ENCODE results near the gene LRRC72. TPM values are rescaled to one million over a fixed set of nuclear protein-coding genes. Genes with fewer than 3 reads are reported as not detected.

Gene LRRC72
- total and polyA plus RNA-seq, 2 experiments from 2014 or later = not detected

DNA sequence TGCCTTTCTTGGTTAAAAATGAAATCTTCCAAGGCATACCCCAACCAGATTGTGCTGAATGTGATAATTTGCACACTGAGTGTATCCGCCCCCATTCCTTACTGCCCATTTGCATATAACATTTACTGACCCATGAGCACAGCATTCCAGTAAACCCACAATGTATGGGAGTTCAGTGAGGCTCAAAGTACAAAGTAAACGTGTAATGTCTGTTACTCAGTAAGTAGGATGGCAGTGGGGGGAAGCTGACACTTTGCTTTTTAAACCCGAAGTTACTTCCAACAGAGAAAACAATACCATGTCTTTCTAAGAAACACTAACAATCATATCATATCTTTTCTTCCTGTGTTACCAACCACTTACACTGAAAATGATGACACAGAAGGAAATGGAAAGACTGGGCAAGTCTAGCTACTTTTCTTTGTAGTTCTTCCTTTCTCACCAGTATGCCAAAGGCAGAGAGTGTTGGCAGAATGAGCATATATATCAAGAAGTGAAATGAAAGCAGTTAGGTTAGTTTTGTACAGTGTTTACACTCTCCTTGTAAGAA is 34.0 kb upstream of the LRRC72 start:
- Histone ChIP-seq H3K27me3 (no peaks in the 10 kb centered on the region), H3K36me3 (no peaks in the 10 kb centered on the region), H3K27ac (no peak overlapping the region), H3K9me3 (ENCODE audit: low read depth) (no peaks in the 10 kb centered on the region), H3K4me1 (ENCODE audit: low read depth) (no peaks in the 10 kb centered on the region), H3K4me3 (no peak overlapping the region)
- TF ChIP-seq, protein P1, sequence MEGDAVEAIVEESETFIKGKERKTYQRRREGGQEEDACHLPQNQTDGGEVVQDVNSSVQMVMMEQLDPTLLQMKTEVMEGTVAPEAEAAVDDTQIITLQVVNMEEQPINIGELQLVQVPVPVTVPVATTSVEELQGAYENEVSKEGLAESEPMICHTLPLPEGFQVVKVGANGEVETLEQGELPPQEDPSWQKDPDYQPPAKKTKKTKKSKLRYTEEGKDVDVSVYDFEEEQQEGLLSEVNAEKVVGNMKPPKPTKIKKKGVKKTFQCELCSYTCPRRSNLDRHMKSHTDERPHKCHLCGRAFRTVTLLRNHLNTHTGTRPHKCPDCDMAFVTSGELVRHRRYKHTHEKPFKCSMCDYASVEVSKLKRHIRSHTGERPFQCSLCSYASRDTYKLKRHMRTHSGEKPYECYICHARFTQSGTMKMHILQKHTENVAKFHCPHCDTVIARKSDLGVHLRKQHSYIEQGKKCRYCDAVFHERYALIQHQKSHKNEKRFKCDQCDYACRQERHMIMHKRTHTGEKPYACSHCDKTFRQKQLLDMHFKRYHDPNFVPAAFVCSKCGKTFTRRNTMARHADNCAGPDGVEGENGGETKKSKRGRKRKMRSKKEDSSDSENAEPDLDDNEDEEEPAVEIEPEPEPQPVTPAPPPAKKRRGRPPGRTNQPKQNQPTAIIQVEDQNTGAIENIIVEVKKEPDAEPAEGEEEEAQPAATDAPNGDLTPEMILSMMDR (IDR thresholded peaks at IDR 0.05; ENCODE audit: low read depth, low read length) = no peak
- DNase-seq (ENCODE audit: low read depth in 1 of 2, low spot score in 1 of 2) = peak in 1 of 2 donors; percentile 52

DNA sequence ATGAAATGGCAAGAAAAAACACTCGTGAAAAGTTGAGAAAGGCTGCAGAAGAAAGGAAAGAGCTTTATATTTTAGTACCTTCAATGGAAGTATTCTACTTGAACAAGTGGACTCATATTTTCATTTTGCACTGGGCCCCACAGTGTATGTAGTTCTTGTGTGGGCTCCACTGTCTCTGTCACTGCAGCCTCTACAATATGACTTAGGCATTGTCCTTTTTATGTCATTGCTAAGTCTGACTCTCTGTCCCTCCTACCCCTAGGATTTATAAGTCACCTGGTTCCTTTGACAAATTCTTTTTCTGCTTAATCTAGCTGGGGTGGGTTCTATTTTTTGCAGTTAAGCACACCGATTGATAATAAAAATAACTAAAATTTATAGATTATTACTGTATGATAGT is 33.4 kb upstream of the LRRC72 start:
- TF ChIP-seq, protein P1 (IDR thresholded peaks at IDR 0.05; ENCODE audit: low read depth, low read length) = no peak
- no peaks in the 10 kb centered on the region for H3K4me1 ChIP-seq (ENCODE audit: low read depth)
- H3K36me3 ChIP-seq = no peaks in the 10 kb centered on the region
- no peaks in the 10 kb centered on the region for H3K27me3 ChIP-seq
- no peak overlapping the region for H3K27ac ChIP-seq
- DNase-seq (ENCODE audit: low read depth in 1 of 2, low spot score in 1 of 2) = no peak
- no peak overlapping the region for H3K4me3 ChIP-seq
- H3K9me3 ChIP-seq (ENCODE audit: low read depth) = no peaks in the 10 kb centered on the region

DNA sequence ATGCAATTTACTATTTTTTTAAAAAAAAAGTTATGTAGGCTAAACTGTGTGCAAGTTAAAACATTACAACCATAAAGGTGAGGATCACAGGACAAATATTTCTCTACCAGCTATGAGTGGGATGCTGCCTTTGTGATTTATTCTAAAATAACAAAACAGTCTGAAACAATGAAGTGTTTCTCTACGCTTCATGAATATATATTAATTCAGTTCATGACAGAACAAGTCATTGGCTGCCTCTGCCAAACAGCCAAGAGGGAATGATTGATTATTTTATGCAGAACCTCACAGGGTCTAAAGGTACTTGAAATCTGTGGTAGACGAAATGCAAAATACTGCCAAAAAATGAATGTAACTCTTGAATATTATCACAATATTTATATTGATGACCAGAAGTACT is 32.1 kb upstream of the LRRC72 start:
- H3K27ac ChIP-seq = no peak overlapping the region
- TF ChIP-seq, protein P1 (IDR thresholded peaks at IDR 0.05; ENCODE audit: low read depth, low read length) = no peak

DNA sequence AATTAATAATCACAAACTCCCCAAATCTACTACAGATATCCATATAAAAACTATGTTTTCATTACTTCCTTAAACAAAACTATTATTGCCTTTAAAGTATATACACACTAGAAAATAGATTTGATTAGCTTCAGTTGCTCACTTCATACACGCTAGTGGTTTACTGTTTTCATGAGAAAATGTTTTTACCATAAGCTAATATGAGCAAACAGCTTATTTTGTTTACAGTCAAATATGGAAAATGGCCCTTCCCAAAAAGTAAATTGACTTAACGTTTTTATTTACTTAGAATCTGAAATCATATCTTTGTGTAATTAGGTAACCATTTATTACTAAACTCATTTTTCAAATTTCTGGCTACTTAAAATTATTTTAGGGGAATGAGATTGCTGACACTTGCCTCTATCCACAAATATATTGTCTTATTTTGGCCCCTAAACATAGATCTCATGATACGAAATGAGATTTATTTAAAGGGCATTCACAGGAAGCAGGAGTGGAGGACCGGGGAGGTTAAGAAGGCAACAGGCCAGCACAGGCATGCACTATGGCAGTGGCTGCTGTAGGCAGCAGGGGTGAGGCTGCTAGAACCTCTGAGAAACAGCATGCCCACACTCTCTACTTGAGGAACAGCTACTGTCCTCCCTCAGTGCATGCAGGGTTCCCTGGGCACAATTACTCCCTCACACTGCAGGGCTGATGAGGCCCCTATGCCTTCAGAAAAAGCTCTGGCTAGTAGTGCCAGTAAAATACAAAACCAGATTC is 31.5 kb upstream of the LRRC72 start:
- Histone ChIP-seq H3K4me1 (ENCODE audit: low read depth) (no peaks in the 10 kb centered on the region), H3K27me3 (no peaks in the 10 kb centered on the region), H3K36me3 (no peaks in the 10 kb centered on the region), H3K9me3 (ENCODE audit: low read depth) (no peaks in the 10 kb centered on the region), H3K27ac (no peak overlapping the region), H3K4me3 (no peak overlapping the region)
- no peak for DNase-seq (ENCODE audit: low read depth in 1 of 2, low spot score in 1 of 2)
- TF ChIP-seq, protein P1 (IDR thresholded peaks at IDR 0.05; ENCODE audit: low read depth, low read length) = no peak

More for the DNA sequence above, 32.1 kb upstream of the LRRC72 start:
- H3K4me3 ChIP-seq = no peak overlapping the region
- no peaks in the 10 kb centered on the region for H3K4me1 ChIP-seq (ENCODE audit: low read depth)
- H3K9me3 ChIP-seq (ENCODE audit: low read depth) = no peaks in the 10 kb centered on the region
- H3K36me3 ChIP-seq = no peaks in the 10 kb centered on the region
- DNase-seq (ENCODE audit: low read depth in 1 of 2, low spot score in 1 of 2) = no peak
- H3K27me3 ChIP-seq = no peaks in the 10 kb centered on the region

DNA sequence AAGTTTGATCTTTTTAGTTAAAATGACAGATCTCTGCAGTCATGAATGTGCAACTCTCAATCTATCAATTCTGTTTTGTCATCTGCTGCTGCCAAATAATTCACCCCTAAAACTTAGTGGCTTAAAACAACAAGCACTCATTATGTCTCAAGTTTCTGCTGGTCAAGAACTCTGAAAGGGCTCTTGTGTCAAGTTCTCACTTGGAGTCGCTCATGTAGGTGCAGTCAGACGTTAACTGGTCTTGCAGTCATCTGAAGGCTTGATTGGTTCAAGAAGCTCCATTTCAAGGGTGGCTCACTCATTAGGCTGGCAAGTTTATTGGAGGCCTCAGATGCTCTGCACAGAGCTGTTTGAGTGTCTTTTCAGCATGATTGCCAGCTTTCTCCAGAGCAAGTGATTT is 28.5 kb upstream of the LRRC72 start:
- no peaks in the 10 kb centered on the region for H3K9me3 ChIP-seq (ENCODE audit: low read depth)
- H3K27me3 ChIP-seq = no peaks in the 10 kb centered on the region
- H3K36me3 ChIP-seq = no peaks in the 10 kb centered on the region
- no peak overlapping the region for H3K27ac ChIP-seq
- TF ChIP-seq, protein P1 (IDR thresholded peaks at IDR 0.05; ENCODE audit: low read depth, low read length) = no peak
- no peaks in the 10 kb centered on the region for H3K4me1 ChIP-seq (ENCODE audit: low read depth)
- no peak overlapping the region for H3K4me3 ChIP-seq
- DNase-seq (ENCODE audit: low read depth in 1 of 2, low spot score in 1 of 2) = no peak

Data from cardiac muscle cell (in vitro differentiated cells and primary cell).